Ureter (tissue), 1 donor: ENCODE measurements around the gene LRRC70. TPM values are rescaled to one million over a fixed set of nuclear protein-coding genes. Genes with fewer than 3 reads are reported as not detected.
"Not testable (repeated sequence)": the region's sequence is repeated elsewhere in the genome, so short reads cannot be mapped to it uniquely, and the experiment has no call there.

ENCODE experiments used
- DNase-seq: peaks from one replicate; pipeline ENCODE4 v3.0.0-alpha.2; 2020; ENCODE audit warnings: low spot score
- total RNA-seq: library from RNA; stranded (reverse); gene quantifications from one replicate; pipeline ENCODE4 v1.2.4, GENCODE V29; 2023
- donor health status: DM: yes; HTN: yes; CAD: no.

Gene LRRC70
- total RNA-seq, 1 donor from 2014 or later, result 5.9 TPM

DNA sequence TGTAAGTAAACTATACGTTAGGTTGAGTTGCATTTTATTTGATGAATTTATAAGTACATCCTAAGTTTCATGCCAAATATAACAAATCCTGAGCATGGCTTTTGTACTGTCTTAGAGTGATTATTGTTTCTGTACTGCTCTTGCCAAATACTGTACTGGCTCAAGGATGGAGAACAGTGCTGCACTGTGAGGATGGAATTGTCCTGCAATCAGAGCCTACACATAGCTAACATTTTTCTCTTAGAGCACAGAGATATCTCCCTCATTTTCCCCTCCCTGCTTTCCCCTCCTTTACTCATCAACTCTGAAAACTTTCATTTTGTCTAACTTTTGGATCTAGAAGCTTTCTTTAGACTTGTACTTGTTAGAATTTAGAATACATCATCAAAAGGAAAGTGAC is 28.3 kb downstream of the LRRC70 start:
- DNase-seq, result no peak

DNA sequence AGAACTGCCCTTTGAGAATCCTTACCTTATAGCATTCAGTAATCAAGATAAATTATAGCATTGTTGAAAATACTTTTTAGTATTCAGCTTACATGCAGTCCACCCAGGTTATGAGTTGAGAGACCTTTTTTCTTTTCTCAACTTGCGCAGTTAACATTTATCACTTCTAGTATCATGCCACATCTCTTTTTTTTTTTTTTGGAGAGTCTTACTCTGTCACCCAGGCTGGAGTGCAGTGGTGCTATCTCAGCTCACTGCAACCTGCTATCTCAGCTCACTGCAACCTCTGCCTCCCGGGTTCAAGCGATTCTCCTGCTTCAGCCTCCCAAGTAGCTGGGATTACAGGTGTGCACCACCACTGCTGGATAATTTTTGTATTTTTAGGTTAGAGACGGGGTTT is 29.0 kb downstream of the LRRC70 start:
- no peak for DNase-seq

- DNase-seq, result no peak
Observed at GRCh38 chr5:62608529-62609511, 30.2 kb downstream of the LRRC70 start.

DNA sequence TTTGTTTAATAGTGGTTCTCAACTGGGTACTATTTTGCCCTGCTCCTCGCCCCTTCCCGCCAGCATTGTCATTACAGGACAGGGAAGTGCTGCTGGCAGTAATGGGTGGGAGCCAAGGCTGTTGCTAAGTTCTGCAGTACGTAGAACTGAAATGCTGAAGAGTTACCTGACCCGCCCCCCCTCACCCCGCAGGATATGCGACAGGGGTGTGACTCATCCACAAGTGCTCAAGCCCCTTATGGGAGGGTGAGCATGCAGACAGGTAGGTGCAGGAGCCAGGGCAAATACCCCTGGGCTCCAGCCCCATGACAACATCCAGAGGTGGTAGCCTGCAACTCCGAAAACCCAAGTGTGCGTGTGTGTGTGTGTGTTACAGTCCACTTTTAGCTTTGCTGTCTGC is 35.7 kb downstream of the LRRC70 start:
- DNase-seq, result no peak

DNA sequence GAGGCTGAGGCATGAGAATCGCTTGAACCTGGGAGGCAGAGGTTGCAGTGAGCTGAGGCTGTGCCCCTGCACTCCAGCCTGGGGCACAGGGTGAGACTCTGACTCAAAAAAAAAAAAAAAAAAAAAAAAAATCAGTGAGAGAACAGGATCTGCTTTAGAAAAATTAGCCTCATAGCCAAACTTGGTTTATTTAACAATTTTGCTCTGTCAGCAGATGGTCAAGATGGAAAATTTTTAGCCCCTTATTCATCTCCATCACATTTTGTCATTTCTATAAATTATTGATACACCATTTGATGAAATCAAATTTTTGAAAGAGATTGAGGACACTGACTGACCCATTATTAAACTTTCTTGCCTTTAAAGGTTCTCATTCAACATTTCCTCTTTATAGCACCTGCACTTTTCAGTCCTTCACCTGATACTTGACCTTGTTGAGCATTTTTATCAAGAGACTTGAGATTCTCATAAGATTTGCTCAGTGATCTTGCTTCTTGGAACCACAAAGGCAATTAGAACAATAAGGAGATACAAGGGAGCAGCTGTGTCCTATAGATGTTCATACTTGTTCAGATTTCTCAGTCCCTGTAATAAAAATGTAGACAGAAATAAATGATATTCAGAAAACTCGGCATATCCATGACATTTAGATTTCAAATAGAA is 38.1 kb downstream of the LRRC70 start:
- no peak for DNase-seq

DNA sequence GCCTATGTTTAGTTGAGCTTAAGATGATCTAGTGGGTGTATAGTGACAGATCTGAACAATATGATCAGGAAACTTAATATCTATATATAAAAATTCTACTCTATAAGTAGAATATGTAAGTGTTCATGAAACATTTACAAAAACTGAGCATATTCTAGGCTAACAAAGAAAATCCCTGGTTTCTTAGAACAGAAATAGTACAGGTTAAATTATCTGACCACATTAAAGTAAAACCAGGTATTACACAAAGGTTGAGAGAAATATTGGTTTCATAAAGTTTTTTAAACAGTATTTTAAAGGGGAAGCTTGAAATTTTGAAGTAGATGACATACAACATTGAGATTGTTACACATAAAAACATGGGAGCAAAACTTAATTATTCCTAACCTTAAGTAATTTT is 39.3 kb downstream of the LRRC70 start:
- DNase-seq, result no peak

- DNase-seq, result no peak
Observed at GRCh38 chr5:62620761-62621160, 42.1 kb downstream of the LRRC70 start.

DNA sequence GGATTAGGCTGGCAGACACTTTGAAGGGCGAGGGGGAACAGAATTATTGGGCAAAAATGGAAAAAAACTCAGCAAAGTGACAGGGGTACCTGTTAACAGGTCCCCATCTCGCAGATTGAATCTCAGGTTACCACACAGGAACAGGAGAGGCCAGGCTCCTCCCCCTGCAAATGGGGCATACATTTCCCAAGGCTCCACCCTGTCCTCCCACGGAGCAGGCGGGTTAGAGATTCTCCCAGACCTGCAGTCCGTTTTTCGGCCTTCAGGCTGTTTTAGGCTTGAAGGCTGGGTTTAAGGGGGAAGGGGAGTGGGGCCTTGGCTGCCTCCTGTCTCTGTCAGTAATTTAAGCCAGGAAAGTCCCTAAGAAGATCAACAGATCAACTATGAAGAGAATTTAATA is 42.7 kb downstream of the LRRC70 start:
- no peak for DNase-seq

DNA sequence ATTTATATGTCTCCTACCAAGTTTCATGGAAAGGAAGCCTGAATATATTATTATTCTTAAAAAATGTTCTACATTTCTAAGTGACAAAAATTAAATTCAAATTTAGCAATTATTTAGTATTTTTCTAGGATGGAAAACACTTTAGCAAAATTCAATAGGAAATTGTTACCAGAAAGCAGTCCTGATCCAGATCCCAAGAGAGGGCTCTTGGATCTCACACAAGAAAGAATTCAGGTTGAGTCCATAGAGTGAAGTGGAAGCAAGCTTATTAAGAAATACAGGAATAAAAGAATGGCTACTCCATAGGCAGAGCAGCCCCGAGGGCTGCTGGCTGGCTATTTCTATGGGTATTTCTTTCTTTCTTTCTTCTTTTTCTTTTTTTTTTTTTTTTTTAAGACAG is 44.7 kb downstream of the LRRC70 start:
- DNase-seq, result no peak

- DNase-seq, result not testable (repeated sequence)
Observed at GRCh38 chr5:62624436-62624835, 45.8 kb downstream of the LRRC70 start.

DNA sequence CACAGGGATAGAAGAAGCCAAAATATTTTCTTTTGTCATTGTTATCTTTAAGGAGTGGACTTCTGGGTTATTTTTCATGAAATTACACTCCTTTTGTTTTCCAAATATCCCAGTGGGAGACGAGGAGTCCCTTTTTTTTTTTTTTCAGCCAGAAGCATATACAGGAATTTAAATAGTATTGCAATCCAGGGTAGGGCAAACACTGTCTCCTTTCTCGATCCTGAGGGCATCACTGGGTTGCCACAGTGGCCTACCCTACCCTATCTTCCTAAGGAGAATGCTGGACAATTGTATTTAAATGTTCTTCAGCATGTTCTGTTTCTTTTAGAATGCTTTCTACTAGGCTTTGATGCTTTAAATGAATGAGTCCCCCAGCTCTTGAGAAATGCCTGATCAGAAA is 47.9 kb downstream of the LRRC70 start:
- DNase-seq, result no peak

- DNase-seq, result no peak
Observed at GRCh38 chr5:62627121-62627520, 48.5 kb downstream of the LRRC70 start.

DNA sequence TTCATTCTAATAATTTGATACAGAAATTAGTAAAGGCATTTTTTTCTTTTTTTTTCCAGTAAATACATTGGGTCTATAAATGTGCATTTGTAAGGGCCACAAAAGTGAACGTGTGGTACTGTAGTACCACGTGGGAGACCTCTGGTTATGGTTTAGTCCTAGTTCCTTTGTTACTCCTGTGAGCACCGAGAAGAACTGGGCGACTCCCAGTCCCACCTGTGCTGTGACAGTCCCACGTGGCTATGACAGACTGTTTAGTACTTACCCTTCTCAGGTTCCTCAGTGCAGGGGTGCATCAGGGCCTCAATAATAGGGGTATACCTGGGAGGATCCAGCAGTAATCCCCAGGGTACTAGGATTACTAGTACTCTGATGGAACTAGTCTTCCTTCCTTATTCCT is 49.3 kb downstream of the LRRC70 start:
- no peak for DNase-seq

Other genes with a start within 250 kb of the LRRC70 start
- gene DIMT1, start 174.9 kb upstream of the LRRC70 start, total RNA-seq, result 30.3 TPM
- gene IPO11, start 166.1 kb upstream of the LRRC70 start, total RNA-seq, result 48.9 TPM